ENCODE data around the gene MOB3B.

DNA sequence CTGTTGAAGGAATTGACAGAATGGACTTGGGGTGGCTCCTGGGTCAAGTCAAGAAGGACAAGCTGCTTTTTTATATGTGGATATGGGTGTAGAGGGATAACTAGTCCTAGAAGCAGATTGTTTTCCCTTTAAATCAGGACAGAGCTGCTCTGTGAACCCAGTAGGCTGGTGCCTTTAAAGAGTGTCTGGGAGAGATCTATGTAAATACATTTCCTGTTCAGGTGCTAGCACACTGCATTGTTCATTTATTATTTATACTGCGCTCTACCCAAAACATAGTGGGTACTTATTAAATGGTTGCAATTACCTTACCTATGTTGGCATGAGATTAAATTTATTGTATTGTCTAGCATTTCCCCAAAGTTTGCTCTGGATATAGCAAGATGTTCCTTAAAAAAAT is 146.1 kb downstream of the MOB3B start:
- TF ChIP-seq FOXA1 (IDR thresholded peaks at IDR 0.05): no peak
- no peak for TF ChIP-seq L3MBTL2 (conservative IDR thresholded peaks at IDR 0.05)
- no peak for TF ChIP-seq LEF1 (IDR thresholded peaks at IDR 0.05; ENCODE audit: borderline replicate concordance)
- TF ChIP-seq BHLHE40 (IDR thresholded peaks at IDR 0.05; ENCODE audit: borderline replicate concordance): no peak
- no peak for TF ChIP-seq SP1 (IDR thresholded peaks at IDR 0.05)
- no peak for TF ChIP-seq NFRKB (IDR thresholded peaks at IDR 0.05)
- TF ChIP-seq TARDBP (IDR thresholded peaks at IDR 0.05): no peak
- TF ChIP-seq PKNOX1 (IDR thresholded peaks at IDR 0.05): no peak
- no peak for TF ChIP-seq FOXK2 (IDR thresholded peaks at IDR 0.05)
- TF ChIP-seq FOXM1 (IDR thresholded peaks at IDR 0.05; ENCODE audit: borderline replicate concordance): no peak
- TF ChIP-seq HDGF (IDR thresholded peaks at IDR 0.05; ENCODE audit: borderline replicate concordance): no peak
